ENCODE data around the gene TYRP1. TPM values are rescaled to one million over a fixed set of nuclear protein-coding genes. Genes with fewer than 3 reads are reported as not detected.
A peak's percentile ranks its signal among the peaks of the same experiment; 100 is the strongest.

The TYRP1 gene
- polyA plus RNA-seq, 1 of the 3 experiments (the other 2 are of a cell fraction), result not detected

GRCh38 chr9:12699529-12699928 is 6.3 kb downstream of the TYRP1 start:
- Histone ChIP-seq H3K4me3 (ENCODE audit: low read depth in 2 of 2, low read length in 1 of 2) (no peak overlapping the region), H3K4me1 (ENCODE audit: control insufficient read depth in 1 of 2, insufficient read depth in 2 of 2, low read depth in 1 of 2, low read length in 1 of 2) (peaks cover 0 to 23% of the 10 kb centered on the region in 2 experiments; a peak in 2 of 4 replicates), H3K9me2 (no peaks in the 10 kb centered on the region), H3K9me3 (no peaks in the 10 kb centered on the region), H3K4me2 (no peak overlapping the region), H3K27ac (ENCODE audit: low read depth in 2 of 2, low read length in 1 of 2) (no peak overlapping the region), H3F3A (replicated peaks; ENCODE audit: insufficient read depth) (no peaks in the 10 kb centered on the region), H3K79me2 (ENCODE audit: insufficient read depth) (no peaks in the 10 kb centered on the region), H2AFZ (ENCODE audit: low read depth) (no peak overlapping the region), H3K9ac (no peak overlapping the region), H3K27me3 (ENCODE audit: insufficient read depth) (no peaks in the 10 kb centered on the region), H3K36me3 (replicated peaks in 1 of 2; ENCODE audit: control insufficient read depth in 1 of 2, insufficient read depth in 2 of 2, low read length in 1 of 2) (no peaks in the 10 kb centered on the region), H4K20me1 (ENCODE audit: insufficient read depth) (no peaks in the 10 kb centered on the region)
- ChIA-PET CTCF (interaction anchor here (0.7 to 1.8 kb wide), 3 partner anchors 20 to 1953 kb away, joined by 3 to 5 read pairs (median 5); no protein-coding TSS in a partner anchor), POLR2A (no interaction called here)
- TF ChIP-seq CTCF (IDR thresholded peaks at IDR 0.05), result peak; percentile 42
- TF ChIP-seq TEAD4 (IDR thresholded peaks at IDR 0.05; ENCODE audit: borderline replicate concordance, insufficient read depth), result no peak
- TF ChIP-seq MEF2A (IDR thresholded peaks at IDR 0.05; ENCODE audit: borderline replicate concordance, low read depth), result no peak
- no peak for TF ChIP-seq ELF1 (IDR thresholded peaks at IDR 0.05)
- no peak for TF ChIP-seq RCOR1 (IDR thresholded peaks at IDR 0.05; ENCODE audit: low read length)
- TF ChIP-seq MXI1 (IDR thresholded peaks at IDR 0.05; ENCODE audit: low read depth, low read length), result no peak
- DNase-seq, result no peak

GRCh38 chr9:12701126-12701525 is 7.9 kb downstream of the TYRP1 start:
- TF ChIP-seq FOXM1 (IDR thresholded peaks at IDR 0.05; ENCODE audit: low read depth), result no peak
- H3K27ac ChIP-seq (ENCODE audit: low read depth in 2 of 2, low read length in 1 of 2), result no peak overlapping the region
- H3K36me3 ChIP-seq (replicated peaks in 1 of 2; ENCODE audit: control insufficient read depth in 1 of 2, insufficient read depth in 2 of 2, low read length in 1 of 2), result no peaks in the 10 kb centered on the region
- CTCF ChIA-PET, result interaction anchor here (0.9 to 2.6 kb wide), 5 partner anchors 10 to 183 kb away, joined by 3 to 11 read pairs (median 5); no protein-coding TSS in a partner anchor
- H3K9ac ChIP-seq, result no peak overlapping the region
- H3K4me2 ChIP-seq, result no peak overlapping the region
- no peaks in the 10 kb centered on the region for H3K79me2 ChIP-seq (ENCODE audit: insufficient read depth)
- H3K9me3 ChIP-seq, result no peaks in the 10 kb centered on the region
- H4K20me1 ChIP-seq (ENCODE audit: insufficient read depth), result no peaks in the 10 kb centered on the region
- no peaks in the 10 kb centered on the region for H3K9me2 ChIP-seq
- POLR2A ChIA-PET, result no interaction called here
- H3K27me3 ChIP-seq (ENCODE audit: insufficient read depth), result no peaks in the 10 kb centered on the region
- no peaks in the 10 kb centered on the region for H3F3A ChIP-seq (replicated peaks; ENCODE audit: insufficient read depth)
- no peak overlapping the region for H2AFZ ChIP-seq (ENCODE audit: low read depth)
- H3K4me1 ChIP-seq (ENCODE audit: control insufficient read depth in 1 of 2, insufficient read depth in 2 of 2, low read depth in 1 of 2, low read length in 1 of 2), result peaks cover 0 to 23% of the 10 kb centered on the region in 2 experiments; a peak in 2 of 4 replicates
- no peak for DNase-seq
- H3K4me3 ChIP-seq (ENCODE audit: low read depth in 2 of 2, low read length in 1 of 2), result no peak overlapping the region

GRCh38 chr9:12702160-12702758 is 9.1 kb downstream of the TYRP1 start:
- Histone ChIP-seq H2AFZ (ENCODE audit: low read depth) (0 out of 2 replicates have a peak overlapping the region, but pooled peaks have one; percentile 14), H3K4me1 (ENCODE audit: control insufficient read depth in 1 of 2, insufficient read depth in 2 of 2, low read depth in 1 of 2, low read length in 1 of 2) (peaks cover 0 to 14% of the 10 kb centered on the region in 2 experiments; a peak in 2 of 4 replicates), H3K36me3 (replicated peaks in 1 of 2; ENCODE audit: control insufficient read depth in 1 of 2, insufficient read depth in 2 of 2, low read length in 1 of 2) (no peaks in the 10 kb centered on the region), H3K9me2 (no peaks in the 10 kb centered on the region), H3F3A (replicated peaks; ENCODE audit: insufficient read depth) (no peaks in the 10 kb centered on the region), H4K20me1 (ENCODE audit: insufficient read depth) (no peaks in the 10 kb centered on the region), H3K4me3 (ENCODE audit: low read depth in 2 of 2, low read length in 1 of 2) (peak overlapping the region in 1 of 2 experiments; percentile 41; a peak in 1 of 4 replicates), H3K27me3 (ENCODE audit: insufficient read depth) (no peaks in the 10 kb centered on the region), H3K9ac (no peak overlapping the region), H3K79me2 (ENCODE audit: insufficient read depth) (no peaks in the 10 kb centered on the region), H3K4me2 (no peak overlapping the region), H3K9me3 (no peaks in the 10 kb centered on the region), H3K27ac (ENCODE audit: low read depth in 2 of 2, low read length in 1 of 2) (no peak overlapping the region)
- peak; percentile 30 for DNase-seq
- ChIA-PET CTCF (interaction anchor here (0.6 to 2.6 kb wide), 41 partner anchors 9 to 1651 kb away, joined by 3 to 18 read pairs (median 4); no protein-coding TSS in a partner anchor), POLR2A (interaction anchor here (0.7 kb wide), 1 partner anchor 44 kb away, joined by 3 read pairs; no protein-coding TSS in a partner anchor)
- WGBS (ENCODE audit: low lambda C conversion rate), result 25% methylated on average over 6 of the region's 6 CpGs
- TF ChIP-seq RCOR1 (IDR thresholded peaks at IDR 0.05; ENCODE audit: low read length) (peak; percentile 46; the same call in 1 of the 2 replicates), TCF12 (IDR thresholded peaks at IDR 0.05) (no peak), CTCF (IDR thresholded peaks at IDR 0.05) (peak; percentile 76), RAD21 (IDR thresholded peaks at IDR 0.05; ENCODE audit: low read length) (peak; percentile 96), MEF2A (IDR thresholded peaks at IDR 0.05; ENCODE audit: borderline replicate concordance, low read depth) (no peak), SMC3 (IDR thresholded peaks at IDR 0.05; ENCODE audit: low read depth, low read length) (peak; percentile 79), CHD2 (IDR thresholded peaks at IDR 0.05; ENCODE audit: low read length, partially characterized antibody) (peak; percentile 33)
